Calu3 (cell line): Measurements from ENCODE around the gene POLR2A. TPM values are rescaled to one million over a fixed set of nuclear protein-coding genes. Genes with fewer than 3 reads are reported as not detected.

ENCODE experiments used
- BruUV-seq: library from RNA; stranded (reverse); fragments of 400-500 nt; replicated peaks from 2 replicates; lab custom pipeline; 2021; lab: Mats Ljungman, UMichigan
- CTCF ChIA-PET: fragments of 300-600 bp; sonication (Branson Sonifier 250); formaldehyde crosslinking; loops from one replicate; lab custom pipeline; 2022; ENCODE audit warnings: antibody characterized with exemption; lab: Charles Lee
- DNase-seq: peaks from one replicate; pipeline ENCODE4 v3.0.0; 2022
- H3K27ac Mint-ChIP-seq: one replicate; pipeline ENCODE4 v1.8.0; 2022; ENCODE audit warnings: mixed read lengths; ENCODE audit not compliant: unreplicated experiment
- H3K27me3 Mint-ChIP-seq: one replicate; pipeline ENCODE4 v1.8.0; 2022; ENCODE audit warnings: mixed read lengths; ENCODE audit not compliant: unreplicated experiment
- H3K36me3 Mint-ChIP-seq: one replicate; pipeline ENCODE4 v1.8.0; 2022; ENCODE audit warnings: mild to moderate bottlenecking, moderate library complexity, mixed read lengths; ENCODE audit not compliant: insufficient read depth, unreplicated experiment
- H3K4me1 Mint-ChIP-seq: one replicate; pipeline ENCODE4 v1.8.0; 2022; ENCODE audit warnings: mild to moderate bottlenecking, low read depth, mixed read lengths; ENCODE audit not compliant: unreplicated experiment
- H3K4me3 Mint-ChIP-seq: one replicate; pipeline ENCODE4 v1.8.0; 2022; ENCODE audit warnings: mild to moderate bottlenecking, low read depth, moderate library complexity, mixed read lengths; ENCODE audit not compliant: unreplicated experiment
- H3K9me3 Mint-ChIP-seq: one replicate; pipeline ENCODE4 v1.8.0; 2022; ENCODE audit warnings: low read depth, mixed read lengths; ENCODE audit not compliant: unreplicated experiment
- intact Hi-C: fragments of 100-400 bp; cut with micrococcal nuclease; formaldehyde crosslinking; loops from one replicate; pipeline ENCODE4 v1.10.0; 2022; ENCODE audit not compliant: unreplicated experiment
- total RNA-seq: library from RNA; stranded (reverse); gene quantifications from 2 replicates; pipeline ENCODE4 v1.2.3, GENCODE V29; 2022
- TF ChIP-seq, protein P1 (sequence below): fragments of 200-600 bp; IDR thresholded peaks from one replicate; pipeline ENCODE4 v1.8.0; 2022; ENCODE audit warnings: antibody characterized with exemption; ENCODE audit not compliant: unreplicated experiment

Gene POLR2A
- total RNA-seq, 1 experiment from 2014 or later = 89.0 TPM

DNA sequence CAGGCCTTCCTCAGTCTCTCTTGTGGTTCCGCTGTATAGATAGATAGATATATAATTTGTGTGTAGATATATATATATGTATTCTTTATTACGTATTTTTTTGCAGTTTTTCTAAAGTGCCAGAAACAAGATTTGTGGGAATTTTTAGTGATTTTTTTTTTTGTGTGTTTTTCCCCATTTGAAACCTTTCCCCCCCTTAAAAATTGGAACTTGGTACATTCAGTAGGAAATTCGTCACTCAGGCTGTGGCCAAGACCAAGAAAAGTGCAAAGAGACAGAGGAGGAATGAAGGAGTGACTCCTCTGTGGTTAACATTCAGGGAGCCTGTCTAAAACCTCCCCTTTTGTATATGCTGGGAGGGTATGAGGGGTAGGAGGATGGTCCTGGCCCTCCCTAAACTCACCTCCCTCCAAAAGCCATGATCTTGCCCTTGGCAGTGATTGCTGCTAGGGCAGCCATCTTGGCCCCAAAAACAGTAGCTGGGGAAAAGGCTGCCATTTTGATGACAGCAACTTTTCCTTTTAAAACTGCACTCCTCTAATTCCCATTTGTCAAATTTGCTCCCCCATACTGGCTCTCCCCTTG is 24.1 kb upstream of the POLR2A start:
- Mint-ChIP-seq H3K9me3 (no peaks in the 10 kb centered on the region), H3K4me3 (no peak overlapping the region), H3K4me1 (no peaks in the 10 kb centered on the region), H3K27me3 (no peaks in the 10 kb centered on the region), H3K27ac (no peak overlapping the region), H3K36me3 (peaks cover 26% of the 10 kb centered on the region)
- TF ChIP-seq, protein P1, sequence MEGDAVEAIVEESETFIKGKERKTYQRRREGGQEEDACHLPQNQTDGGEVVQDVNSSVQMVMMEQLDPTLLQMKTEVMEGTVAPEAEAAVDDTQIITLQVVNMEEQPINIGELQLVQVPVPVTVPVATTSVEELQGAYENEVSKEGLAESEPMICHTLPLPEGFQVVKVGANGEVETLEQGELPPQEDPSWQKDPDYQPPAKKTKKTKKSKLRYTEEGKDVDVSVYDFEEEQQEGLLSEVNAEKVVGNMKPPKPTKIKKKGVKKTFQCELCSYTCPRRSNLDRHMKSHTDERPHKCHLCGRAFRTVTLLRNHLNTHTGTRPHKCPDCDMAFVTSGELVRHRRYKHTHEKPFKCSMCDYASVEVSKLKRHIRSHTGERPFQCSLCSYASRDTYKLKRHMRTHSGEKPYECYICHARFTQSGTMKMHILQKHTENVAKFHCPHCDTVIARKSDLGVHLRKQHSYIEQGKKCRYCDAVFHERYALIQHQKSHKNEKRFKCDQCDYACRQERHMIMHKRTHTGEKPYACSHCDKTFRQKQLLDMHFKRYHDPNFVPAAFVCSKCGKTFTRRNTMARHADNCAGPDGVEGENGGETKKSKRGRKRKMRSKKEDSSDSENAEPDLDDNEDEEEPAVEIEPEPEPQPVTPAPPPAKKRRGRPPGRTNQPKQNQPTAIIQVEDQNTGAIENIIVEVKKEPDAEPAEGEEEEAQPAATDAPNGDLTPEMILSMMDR = no peak
- no peak for DNase-seq
- CTCF ChIA-PET = no interaction called here
- BruUV-seq = no TSS peak
- intact Hi-C loops = no loop called here

- no peaks in the 10 kb centered on the region for H3K9me3 Mint-ChIP-seq
- H3K36me3 Mint-ChIP-seq = peaks cover 22% of the 10 kb centered on the region
- intact Hi-C loops = no loop called here
- no TSS peak for BruUV-seq
- CTCF ChIA-PET = no interaction called here
- TF ChIP-seq, protein P1 = no peak
- H3K27me3 Mint-ChIP-seq = no peaks in the 10 kb centered on the region
- no peaks in the 10 kb centered on the region for H3K4me1 Mint-ChIP-seq
- DNase-seq = no peak
- H3K27ac Mint-ChIP-seq = no peak overlapping the region
- no peak overlapping the region for H3K4me3 Mint-ChIP-seq
These were observed 23.1 kb upstream of the POLR2A start for GRCh38 chr17:7460850-7461660.

DNA sequence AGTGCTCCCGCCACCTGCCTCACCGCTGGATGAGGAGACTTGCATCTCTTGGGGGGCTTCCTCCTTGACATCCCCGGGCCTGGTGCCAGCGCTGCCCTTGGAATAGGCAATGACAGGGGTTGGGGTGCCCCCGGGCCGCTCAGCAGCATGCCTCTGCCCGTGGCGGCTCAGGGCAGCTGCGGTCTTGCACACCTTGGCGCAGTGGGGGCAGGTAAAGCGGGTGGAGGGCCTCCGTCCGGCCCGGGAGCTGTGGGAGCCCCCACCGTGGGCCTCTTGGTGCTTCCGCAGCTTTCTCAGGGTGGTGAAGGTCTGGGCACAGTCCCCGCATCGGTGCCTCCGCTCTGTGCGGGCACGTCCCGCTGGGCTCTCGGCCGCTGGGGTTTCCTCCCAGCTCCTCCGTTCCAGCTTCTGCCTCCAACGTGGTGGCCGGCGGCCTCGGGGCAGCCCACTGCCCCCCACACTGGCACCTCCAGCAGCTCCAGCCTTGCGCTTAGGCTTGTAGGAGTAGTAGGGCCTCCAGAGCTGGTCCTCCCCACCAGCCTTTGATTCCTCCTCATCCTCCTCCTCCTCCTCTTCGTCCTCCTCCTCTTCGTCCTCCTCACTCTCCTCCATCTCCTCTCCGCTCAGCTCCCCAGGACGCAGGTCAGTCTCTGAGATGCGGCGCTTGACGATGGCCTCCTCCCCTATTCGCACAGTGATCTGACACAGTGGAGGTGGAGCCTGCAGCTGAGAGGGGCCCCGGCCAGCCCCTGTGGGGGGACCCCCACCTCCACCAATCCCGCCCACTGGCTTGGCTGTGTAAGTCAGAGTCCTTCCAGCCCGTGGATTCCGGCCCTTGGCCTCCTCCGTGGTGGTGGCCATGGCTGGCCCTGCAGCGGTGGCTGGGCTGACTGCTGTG is 21.4 kb upstream of the POLR2A start:
- Mint-ChIP-seq H3K9me3 (no peaks in the 10 kb centered on the region), H3K27ac (no peak overlapping the region), H3K27me3 (no peaks in the 10 kb centered on the region), H3K4me3 (no peak overlapping the region), H3K4me1 (no peaks in the 10 kb centered on the region), H3K36me3 (peaks cover 22% of the 10 kb centered on the region)
- intact Hi-C loops = no loop called here
- TF ChIP-seq, protein P1 = no peak
- CTCF ChIA-PET = interaction anchor here (0.6 kb wide), 1 partner anchor 22 kb away, joined by 5 read pairs; no protein-coding TSS in a partner anchor
- no peak for DNase-seq
- BruUV-seq = no TSS peak

DNA sequence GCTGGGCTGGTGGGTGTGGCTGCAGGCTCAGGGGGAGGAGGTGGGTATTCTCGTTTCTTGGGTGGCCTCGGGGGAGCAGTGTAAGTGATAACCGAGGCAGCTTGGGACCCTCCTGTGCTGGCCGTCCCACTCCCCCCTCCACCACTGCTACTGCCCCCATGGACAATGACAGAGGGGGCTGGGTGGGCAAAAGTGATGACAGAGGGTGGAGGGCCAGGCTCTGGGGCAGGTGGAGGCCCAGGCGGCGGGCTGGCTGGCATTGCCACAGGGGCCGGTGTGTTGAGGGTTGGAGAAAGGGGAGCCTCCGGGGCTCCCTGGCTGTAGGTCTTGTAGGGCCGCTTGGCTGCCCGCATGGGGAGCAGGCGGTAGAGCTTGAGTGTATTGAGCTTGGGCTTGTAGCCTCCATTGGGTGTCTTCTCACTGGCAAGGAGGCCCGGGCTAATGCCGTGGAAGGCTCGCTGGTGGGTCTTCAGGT is 20.8 kb upstream of the POLR2A start:
- Mint-ChIP-seq H3K36me3 (peaks cover 22% of the 10 kb centered on the region), H3K9me3 (no peaks in the 10 kb centered on the region), H3K4me1 (no peaks in the 10 kb centered on the region), H3K4me3 (no peak overlapping the region), H3K27ac (no peak overlapping the region), H3K27me3 (no peaks in the 10 kb centered on the region)
- BruUV-seq = no TSS peak
- intact Hi-C loops = no loop called here
- CTCF ChIA-PET = interaction anchor here (0.6 kb wide), 1 partner anchor 22 kb away, joined by 5 read pairs; no protein-coding TSS in a partner anchor
- DNase-seq = no peak
- TF ChIP-seq, protein P1 = no peak
